ENCODE data around the gene ANO4.
"Not testable (repeated sequence)": the region's sequence is repeated elsewhere in the genome, so short reads cannot be mapped to it uniquely, and the experiment has no call there.

Gene ANO4

DNA sequence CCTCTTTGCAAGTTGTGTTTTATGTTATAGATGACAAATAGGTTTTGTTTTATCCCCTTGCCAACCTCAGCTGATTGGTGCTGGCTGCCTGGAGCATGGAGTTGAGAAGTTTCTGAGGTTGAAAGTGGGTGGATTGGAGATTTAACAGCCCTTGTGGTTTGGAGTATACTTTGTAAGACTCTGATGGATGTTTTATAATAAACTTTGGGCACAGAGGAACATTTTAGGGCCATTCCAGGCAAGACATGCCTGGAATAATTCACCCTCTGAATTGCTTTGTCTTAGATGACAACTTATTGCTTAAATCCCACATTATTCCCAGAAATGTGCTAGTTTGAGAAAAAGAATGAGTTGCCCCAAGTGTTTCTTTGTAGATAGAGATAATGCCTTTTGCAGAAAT, 256.6 kb downstream of the ANO4 start:
- DNase-seq: no peak

- DNase-seq: peak; percentile 36
Observed at GRCh38 chr12:101051901-101052550, 257.4 kb downstream of the ANO4 start.

- no peak for DNase-seq
Observed at GRCh38 chr12:101053203-101053602, 258.6 kb downstream of the ANO4 start.

GRCh38 chr12:101055940-101056339, 261.4 kb downstream of the ANO4 start:
- no peak for DNase-seq

DNA sequence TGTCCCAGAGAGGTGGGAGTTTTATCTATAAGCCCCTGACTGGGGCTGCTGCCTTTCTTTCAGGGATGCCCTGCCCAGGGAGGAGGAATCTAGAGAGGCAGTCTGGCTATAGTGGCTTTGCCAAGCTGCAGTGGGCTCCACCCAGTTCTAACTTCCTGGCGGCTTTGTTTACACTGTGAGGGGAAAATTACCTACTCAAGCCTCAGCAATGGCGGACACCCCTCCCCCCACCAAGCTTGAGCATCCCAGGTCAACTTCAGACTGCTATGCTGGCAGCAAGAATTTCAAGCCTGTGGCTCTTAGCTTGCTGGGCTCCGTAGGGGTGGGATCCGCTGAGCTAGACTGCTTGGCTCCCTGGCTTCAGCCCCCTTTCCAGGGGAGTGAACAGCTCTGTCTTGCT, 267.9 kb downstream of the ANO4 start:
- not testable (repeated sequence) for DNase-seq

DNA sequence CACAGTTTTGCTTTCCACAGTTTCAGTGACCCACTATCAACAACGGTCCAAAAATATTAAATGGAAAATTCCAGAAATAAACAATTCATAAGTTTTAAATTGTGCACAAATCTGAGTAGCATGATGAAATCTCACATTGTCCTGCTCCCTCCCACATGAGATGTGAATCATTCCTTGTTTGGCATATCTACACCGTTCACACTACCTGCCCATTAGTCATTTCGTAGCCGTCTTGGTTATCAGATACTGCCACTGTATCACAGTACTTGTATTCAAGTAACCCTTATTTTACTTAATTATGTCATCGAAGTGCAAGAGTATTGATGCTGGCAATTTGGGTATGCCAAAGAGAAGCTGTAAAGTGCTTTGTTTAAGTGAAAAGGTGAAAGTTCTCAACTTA, 270.1 kb downstream of the ANO4 start:
- no peak for DNase-seq

DNA sequence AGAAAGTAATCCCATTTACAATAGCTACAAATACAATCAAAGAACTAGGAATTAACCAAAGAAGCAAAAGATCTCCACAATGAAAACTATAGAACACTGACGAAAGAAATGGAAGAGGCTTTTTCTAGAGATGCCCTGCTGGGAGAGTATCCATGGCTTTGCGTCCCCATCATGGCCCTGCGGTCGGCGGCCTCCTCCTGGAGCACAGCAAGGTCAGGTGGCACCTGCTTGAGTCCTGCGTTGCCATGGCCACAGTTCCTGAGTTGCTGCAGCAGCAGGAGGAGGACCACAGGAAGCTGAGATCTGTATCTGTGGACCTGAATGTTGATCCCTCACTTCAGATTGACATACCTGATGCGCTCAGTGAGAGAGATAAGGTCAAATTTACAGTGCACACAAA, 271.9 kb downstream of the ANO4 start:
- no peak for DNase-seq

- DNase-seq: no peak
Observed at GRCh38 chr12:101068402-101068801, 273.8 kb downstream of the ANO4 start.

GRCh38 chr12:101068836-101069235, 274.3 kb downstream of the ANO4 start:
- no peak for DNase-seq

- DNase-seq: no peak
Observed at GRCh38 chr12:101074940-101075680, 280.5 kb downstream of the ANO4 start.

DNA sequence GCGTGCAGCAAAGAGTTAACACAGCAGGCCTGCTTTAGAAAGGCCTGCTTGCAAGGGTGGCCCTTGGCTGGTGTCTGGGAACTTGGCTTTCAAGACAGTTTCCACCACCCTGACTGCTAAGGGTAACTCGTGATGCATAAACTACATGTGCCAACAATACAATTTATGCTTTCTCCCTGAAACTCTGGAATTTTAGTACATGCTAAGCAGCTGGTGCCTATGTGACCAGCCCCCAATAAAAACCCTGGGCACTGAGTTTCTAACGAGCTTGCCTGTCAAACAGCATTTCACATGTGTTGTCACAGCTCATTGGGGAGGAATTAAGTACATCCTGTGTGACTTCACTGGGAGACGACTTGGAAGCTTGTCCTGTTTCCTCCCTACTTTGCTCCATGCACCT, 282.3 kb downstream of the ANO4 start:
- DNase-seq: peak; percentile 43

DNA sequence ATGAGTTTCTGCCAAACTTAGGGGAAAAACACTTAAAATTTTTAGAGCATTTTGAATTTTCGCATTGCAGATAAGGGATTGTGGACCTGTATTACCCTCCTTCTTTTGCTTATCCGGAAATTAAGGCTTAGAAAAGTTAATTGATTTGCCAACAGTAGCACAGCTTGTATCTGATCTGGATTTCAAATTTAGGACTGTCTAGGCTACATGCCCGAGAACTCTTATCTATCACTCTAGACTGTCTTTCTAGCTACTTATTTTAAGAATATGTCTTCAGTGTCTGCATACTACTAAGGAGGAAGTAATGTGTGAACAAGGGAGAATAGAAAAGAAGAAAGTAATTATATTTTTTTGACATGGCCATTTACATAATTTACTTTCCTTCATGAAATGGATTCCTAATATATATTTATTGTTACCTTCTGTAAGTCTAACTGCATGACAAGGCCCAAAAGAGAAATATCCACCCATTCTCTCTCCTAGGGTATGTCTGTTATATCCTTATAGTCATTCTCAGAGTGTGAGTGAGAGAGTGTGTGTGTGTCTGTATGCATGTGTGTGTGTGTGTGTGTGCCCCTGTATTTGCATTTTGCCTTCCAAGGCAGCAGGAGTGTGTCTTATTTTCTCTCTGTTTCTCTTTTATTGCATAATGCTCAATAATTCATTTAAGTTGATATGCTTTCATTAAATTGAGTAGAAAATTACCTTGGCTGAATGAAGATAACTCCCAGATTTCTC, 283.4 kb downstream of the ANO4 start:
- DNase-seq: no peak

- no peak for DNase-seq
Observed at GRCh38 chr12:101078536-101079285, 284.1 kb downstream of the ANO4 start.

DNA sequence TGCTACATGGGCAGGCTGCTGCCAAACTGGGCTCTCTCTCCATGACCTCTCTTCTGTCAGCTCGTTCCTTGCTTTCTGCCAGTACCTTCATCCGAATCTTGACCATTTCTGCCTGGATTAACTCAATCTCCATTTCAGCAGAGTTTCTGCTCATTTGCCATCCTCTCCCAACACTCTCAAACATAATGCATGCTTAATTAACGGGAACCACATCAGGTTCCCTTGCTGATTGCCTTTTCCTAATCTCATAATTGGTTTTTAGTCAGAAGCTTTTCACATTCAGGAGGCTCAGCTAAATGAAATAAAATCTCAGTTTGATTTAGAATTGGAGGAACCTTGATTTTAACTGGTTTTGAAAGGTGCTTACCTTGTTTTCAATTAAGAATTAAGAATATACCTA, 288.1 kb downstream of the ANO4 start:
- DNase-seq: no peak

- no peak for DNase-seq
Observed at GRCh38 chr12:101086490-101087135, 292.0 kb downstream of the ANO4 start.

DNA sequence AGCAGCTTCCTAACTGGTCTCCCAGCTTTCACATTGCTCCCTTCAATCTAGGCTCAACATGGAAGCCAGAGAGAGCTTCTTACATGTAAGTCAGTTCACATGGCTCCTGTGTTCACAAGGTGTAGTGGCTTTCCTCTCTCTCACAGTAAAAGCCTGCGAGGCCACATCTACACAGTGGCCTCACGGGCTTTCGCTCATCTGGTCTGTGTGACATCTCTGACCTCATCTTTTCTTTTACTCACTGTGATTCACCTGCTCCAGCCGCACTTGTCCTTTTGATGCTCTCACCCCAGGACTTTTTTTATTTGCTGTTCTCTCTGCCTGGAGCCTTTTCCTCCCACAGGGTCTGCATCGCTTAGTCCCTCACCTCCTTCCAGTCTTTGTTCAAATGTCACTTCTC, 293.3 kb downstream of the ANO4 start:
- DNase-seq: no peak

DNA sequence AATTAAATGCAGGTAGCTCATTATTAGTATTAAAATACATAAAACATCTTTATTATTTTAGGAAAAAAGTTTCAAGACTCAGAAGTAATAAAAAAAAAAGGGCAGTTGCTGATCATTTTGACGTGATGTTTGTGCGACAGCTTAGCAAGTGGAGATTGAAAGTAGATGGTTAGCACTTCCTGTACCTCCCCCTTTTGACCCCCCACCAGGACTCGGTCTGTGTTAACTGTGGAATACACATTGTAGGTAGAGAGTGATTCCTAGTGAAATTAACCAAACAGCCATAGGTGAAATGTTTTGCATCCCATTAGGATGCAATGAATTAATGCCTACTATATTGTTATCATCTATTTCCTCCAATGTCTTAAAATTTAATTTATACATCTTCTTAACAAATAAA, 294.7 kb downstream of the ANO4 start:
- no peak for DNase-seq

DNA sequence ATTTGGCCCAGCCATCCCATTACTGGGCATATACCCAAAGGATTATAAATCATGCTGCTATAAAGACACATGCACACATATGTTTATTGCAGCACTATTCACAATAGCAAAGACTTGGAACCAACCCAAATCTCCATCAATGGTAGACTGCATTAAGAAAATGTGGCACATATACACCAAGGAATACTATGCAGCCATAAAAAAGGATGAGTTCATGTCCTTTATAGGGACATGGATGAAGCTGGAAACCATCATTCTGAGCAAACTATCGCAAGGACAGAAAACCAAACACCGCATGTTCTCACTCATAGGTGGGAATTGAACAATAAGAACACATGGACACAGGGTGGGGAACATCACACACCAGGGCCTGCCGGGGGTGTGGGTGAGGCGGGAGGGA, 295.6 kb downstream of the ANO4 start:
- DNase-seq: not testable (repeated sequence)

DNA sequence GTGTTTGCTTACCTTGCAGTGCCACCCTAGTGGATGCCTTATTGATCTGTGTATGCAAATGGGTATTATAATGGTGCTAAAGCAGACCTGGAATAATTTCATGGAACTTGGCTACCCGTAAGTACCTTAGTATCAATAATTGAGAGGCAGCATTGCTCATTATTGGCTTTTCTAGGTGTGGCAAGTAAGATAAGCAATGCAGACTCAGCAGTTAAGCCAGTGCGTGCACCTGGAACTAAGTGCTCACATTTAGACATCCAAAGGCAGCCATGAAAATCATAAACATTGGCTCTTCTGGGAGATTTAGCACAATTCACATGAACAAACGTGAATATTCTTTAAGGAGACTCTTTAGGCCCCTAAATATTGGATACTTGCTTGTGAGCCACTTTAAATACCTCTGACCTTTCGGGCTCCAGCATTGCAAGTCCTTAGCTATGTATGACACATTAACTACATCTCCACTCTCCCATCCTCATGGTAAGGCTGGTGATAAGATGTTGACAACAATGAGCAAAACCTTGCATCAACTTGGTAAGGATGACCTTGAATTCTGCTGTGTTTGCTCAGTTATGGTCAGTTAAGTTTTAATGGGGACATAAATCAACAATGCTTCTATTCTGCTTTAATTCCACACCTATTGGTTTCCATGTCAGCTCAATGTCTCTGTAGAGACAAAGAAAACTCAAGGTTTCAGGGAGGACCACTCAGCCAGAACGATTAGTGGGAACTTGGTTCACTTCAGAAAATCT, 303.4 kb downstream of the ANO4 start:
- no peak for DNase-seq

GRCh38 chr12:101107032-101107763, 312.6 kb downstream of the ANO4 start:
- DNase-seq: no peak

GRCh38 chr12:101108130-101108529, 313.6 kb downstream of the ANO4 start:
- DNase-seq: no peak

Data from NCI-H1694 (cell line).